Muscle of back (tissue), 11 donors: ENCODE measurements around the gene SHROOM2. TPM values are rescaled to one million over a fixed set of nuclear protein-coding genes. Genes with fewer than 3 reads are reported as not detected.
"Not testable (repeated sequence)": the region's sequence is repeated elsewhere in the genome, so short reads cannot be mapped to it uniquely, and the experiment has no call there.

Source experiments
- DNase-seq, 3 donors: peaks; one replicate each; pipeline versions ENCODE4 v3.0.0 to v3.0.0-alpha.2; 2013
- polyA plus RNA-seq, 10 donors: library from polyadenylated mRNA; unstranded; fragments of 120-200 nt; gene quantifications; one replicate each; pipeline ENCODE4 v1.2.1, GENCODE V29; 2013; ENCODE audit not compliant: insufficient read length in 10 of 10

The SHROOM2 gene
- polyA plus RNA-seq, 10 donors = 1.3 to 3.8 (median 1.7) TPM

DNA sequence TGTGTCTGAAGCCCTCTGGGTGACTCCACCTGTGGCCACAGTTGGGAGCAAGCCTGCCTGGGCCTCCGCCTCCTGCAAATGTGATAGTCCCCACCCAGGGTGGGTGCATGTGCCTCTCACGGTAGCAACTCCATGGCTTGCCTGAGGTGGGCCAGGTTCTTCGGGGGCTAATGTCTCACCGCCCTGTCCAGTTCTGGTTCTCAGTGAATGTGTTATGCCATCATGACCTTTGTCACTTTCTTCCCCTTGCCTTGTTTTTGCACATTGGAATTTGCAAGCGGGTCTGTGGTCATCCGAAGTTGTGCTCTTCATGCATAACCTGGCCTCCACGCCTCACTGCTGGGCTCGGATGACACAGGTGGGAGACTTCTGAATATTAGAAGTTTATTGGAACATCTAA is 39.7 kb downstream of the SHROOM2 start:
- DNase-seq = no peak

DNA sequence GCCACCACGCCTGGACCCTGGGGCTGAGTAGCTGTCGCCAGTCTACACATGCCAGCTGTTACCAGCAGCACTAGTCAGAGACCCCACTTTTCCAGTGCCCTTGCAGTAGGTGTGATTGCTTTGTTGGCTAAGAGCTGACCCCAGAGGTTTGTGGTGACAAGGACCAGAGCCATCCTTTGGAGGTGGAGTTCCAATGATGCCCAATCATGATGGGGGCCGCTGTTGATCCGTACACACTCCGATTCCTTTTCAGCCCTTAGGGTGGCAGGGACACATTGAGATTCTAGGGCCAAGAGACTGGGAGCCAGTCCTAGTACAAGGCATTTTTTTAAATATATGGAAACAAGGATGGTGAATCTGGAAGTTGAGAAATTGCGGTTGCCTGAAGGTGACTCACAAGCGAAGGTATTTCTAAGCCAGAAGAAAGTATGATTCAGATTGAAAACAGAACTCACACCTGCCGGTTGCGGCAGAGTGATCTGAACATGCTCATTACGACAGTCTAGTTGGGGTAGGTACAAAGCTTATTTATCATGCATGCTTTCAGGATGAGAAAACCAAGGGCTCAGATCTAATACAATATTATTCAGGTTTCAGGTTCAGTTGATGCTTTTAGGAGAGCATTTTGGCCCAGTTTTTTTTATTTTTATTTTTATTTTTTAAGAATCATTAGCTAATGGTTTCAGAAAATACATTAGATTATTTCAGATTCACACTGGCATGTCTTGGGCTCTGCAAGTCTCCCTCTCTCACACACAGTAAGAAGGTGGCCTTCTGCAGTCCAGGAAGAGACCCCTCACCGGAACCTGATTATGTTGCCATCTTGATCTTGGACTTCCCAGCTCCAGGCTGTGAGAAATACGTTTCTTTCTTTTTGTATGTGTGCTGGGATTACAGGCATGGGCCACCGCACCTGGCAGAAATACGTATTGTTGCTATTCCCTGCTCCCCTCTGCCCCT is 43.4 kb downstream of the SHROOM2 start:
- DNase-seq = no peak

DNA sequence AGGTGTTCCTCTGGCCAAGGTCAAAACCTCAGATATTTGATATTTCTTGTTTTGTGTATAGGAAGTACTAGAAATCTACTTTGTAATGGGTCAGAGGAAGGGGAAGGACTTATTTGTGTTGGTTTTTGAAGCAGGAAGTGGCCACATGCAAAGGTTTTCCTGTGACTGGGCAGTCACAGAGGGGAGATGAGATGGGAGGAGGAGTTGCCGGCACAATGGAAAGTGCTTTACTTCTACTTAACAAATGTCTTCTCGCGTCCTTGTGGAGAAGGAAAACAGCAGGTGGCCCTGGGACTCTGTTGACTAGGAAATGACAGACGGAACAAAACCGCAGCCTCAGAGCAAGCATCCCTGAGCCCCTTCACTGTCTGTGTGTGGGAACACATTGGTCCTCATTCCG is 46.6 kb downstream of the SHROOM2 start:
- DNase-seq = no peak

DNA sequence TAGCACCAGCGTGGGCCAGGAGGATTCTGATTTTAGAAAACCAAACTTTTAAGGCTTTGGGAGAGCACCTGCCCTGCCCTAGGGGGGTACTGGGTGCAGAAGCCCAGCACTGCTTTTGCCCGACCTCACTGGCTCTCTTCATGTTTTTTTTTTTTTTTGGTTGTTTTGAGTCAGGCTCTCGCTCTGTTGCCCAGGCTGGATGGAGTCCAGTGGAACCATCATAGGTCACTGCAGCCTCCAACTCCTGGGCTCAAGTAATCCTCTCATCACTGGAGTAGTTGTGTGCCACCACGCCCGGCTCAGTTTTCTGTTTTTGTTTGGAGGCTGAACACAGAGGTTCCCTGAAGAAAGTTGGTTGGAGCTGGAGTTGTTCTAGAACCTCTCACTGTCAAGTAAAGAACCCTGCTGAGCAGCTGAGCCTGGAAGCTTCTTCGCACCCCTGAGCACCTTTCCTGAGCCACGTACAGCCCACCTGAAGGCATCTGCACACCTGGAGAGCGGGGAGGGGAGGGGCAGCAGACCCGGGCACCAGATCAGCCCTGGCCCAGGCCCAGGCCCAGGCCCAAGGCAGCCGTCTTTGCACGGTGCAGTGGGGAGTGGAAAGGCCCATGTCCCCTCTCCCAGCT is 49.5 kb downstream of the SHROOM2 start:
- no peak for DNase-seq

DNA sequence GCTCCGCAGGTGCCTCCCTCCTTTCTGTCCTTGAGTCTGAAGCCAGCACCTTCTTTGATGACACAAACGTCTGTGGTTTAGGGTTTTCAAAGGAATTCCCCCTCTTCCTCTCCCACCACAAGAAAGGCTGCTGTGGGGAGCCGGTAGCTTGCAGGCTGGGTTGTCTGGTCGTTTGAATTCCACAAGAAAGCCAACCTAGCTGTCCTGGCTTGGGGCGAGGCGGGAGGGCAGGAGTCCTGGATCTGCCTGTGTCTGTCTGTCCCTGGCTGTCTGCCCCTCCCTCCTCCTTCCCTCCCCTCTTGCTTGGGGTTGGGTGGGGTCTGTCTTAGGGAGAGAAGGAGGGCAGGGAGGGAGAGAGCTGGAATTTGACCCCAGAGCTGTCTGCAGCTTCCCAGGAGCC is 56.3 kb downstream of the SHROOM2 start:
- DNase-seq = no peak

DNA sequence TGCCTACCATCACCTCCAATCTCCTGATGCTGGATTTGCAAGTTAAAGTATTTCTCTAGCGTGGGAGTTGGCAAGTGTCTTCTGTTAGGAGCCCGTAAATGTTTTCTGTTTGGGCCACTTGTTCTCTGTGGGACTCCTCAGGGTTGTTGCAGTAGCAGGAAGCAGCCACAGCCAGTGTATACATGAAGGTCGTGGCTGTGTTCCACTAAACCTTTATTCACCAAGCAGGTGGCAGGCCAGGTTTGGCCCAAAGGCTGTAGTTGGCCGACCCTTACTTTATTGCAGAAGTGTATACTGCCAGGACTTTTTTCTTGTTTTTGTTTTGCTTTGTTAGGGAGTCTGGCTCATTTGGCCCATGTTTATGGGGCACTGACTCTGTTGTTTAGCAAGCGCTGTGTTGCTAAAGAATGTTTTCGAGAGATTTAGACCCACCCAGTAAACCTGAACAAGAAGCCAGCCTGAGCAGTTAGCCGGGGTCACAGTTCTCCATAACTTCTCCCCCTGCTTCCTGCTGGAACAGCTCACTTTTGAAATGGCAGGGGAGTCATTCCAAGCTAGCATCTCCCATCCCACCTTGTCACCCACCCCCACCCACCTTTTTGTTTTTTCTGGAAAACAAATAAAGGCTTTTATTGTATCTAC is 58.8 kb downstream of the SHROOM2 start:
- no peak for DNase-seq

DNA sequence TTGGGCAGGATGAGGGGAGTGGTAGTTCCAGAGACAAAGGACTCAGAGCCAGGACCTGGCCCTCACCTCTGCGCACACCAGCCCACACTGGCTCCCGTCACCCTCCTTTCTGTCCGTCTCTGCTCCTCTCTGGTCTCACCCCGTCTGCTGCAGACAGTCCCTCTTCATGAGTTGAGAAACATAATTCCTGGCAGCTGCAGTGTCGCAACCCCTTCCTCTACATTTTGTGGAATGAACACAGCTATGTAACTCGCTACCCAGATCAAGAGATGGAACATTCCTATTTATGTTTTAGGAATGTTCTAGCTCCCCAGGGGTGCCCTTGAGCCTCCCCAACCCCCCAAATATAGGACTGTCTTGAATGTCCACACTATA is 59.3 kb downstream of the SHROOM2 start:
- peak in 1 of 3 donors; percentile 27 for DNase-seq

DNA sequence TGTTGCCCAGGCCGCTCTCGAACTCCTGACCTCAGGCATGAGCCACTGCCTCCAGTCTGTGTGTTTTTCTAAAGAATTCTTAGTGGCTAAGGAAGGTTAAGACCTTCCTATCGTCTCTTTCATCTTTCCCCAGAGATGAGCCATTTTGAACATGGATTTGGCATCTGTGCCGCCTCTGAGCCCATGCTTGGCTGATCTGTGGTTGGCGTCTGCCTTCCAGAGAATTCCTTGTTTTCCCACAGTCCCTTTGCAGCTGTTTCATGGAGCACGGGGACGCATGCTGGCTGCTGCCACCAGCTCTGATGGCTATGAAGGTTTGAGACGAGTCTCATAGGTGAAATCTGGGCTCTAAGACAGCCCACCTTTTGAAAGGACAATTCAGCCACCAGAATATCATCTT is 60.4 kb downstream of the SHROOM2 start:
- no peak for DNase-seq

DNA sequence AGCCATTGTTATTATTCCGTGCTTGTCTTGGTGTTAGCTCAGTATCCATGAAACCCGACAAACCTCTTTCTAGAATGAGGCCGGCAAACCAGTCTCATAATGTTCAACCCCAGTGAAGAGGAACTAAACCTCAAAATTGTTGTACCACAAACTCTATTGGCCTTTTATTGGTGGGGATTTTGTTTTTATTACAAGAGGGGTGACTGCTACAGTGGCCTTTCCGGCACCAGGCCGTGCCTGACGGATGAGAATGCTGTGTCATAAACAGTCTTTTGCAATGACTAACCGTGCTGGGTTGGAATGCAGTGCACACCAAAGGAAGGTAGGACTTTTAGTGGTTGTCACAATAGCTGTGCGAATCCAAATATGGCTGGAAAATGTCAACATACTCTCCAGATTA is 60.8 kb downstream of the SHROOM2 start:
- DNase-seq = no peak

DNA sequence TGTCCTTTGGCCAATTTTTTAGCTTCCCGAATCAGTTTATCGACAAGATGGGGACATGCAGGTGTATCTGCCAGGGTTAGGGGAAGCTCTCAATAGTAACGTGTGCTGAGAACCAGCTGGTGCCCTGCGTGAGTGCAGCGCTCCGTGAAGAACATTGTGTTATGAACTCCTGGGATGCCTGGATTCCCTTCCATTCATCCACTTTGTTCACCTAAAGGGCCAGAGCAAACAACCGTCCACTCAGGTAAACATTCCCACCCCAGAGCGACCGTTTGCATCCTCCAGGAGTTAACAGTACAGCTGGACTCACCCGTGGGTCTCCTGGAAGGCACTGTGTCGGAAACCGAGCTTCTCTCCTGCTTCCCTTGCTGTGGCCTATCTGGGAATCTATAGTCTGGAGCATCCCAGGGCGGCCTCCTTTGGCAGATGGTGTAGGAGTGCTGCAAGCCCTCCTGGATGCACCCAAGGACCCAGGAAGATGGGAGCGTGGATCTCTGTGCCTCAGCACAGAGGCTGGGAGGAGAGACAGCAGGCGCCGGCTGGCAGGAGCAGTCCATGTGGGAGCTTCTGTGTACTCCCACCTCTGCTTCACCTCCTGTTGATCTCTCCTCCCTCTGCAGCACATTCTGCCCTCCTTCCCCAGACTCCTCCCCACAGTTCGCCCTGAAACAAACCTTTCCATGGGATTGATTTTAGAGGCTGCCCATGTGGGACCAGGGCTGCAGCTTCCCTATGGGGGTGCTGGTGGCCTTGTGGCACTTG is 62.7 kb downstream of the SHROOM2 start:
- no peak for DNase-seq

DNA sequence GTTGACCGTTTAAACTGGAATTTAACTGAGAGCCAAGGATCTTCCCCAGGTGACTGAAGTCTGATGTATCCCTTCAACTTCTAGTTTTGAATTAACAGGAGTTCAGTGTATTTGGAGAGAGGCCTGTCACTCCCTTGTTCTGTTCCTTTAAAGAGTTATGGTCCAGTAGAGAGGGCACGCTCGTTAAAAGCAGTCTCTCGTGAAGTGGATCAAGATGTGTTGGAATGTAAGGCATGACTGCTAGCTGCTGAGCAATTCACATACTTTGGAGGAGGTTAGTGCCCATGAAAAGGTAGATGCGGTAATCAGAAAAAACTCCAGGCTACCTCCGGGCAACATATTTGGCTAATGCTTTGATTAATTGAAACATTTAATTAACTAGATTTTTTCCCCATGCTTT is 65.7 kb downstream of the SHROOM2 start:
- no peak for DNase-seq

DNA sequence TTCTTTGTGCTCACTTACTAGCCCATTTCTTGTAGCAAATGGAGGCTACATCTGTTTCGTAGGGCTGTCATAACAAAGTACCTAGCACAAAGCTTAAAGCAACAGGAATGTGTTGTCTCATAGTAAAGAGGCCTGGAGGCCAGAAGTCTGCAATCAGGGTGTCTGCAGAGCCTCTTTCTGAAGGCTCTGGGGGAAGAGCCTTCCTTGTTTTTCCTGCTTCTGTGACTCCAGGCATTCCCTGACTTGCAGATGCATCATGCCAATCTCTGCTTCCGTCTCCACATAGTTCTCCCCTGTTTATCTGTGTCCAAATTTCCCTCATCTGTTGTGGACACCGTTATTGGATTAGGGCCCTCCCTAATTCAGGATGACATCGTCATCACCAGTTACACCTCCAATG is 67.1 kb downstream of the SHROOM2 start:
- DNase-seq = no peak

DNA sequence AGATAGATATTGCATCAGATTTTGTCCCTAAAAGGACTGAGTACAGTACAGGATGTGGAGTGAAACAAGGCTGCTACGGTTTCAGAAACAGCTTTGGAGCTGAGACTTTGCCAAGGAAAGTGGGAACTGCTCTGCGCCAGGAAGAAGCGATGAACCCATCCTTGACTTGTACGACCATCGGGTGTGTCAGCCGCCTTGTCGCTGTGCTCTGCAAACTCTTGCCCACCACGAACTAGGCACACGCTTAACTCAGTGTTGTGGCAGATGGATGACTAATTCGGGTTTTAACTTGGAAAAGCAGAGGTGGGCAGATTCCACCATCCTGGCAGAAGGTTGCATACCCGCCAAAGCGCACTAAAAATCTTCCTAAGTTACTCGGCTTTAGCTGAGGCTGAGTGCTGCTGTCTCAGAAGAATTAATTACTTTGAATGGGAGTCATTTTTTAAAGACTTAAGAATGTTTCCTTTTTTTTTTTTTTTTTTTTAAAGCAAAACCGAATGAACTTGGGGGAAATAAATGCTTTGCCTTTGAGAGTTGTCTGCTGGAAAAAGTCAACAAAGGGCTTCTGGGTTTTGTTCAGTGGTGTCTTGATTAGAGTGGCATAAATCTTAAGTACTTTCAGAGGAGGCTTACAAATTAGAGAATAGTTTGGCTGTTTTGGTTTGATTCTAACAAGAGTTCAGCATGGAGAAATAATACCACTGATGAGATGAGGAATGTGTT is 69.5 kb downstream of the SHROOM2 start:
- DNase-seq = no peak

DNA sequence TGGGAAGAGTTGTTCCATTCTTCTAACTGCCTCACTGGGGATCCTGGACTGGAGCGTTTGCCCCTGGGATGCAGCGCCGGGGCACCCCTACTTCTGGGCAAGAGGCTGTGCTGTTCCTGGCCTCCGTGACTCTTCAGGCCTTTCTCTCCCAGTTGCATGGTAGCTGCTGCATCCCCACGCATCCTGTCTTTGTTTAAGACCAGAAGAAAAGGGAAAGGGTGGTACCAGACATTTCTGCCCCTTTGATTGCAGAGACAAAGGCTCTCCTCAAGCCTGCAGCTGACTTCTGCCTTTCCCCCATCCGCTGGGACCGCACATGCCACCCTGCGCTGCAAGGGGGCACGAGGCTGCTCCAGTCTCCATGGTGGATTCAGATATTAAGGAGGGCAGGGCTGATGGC is 70.4 kb downstream of the SHROOM2 start:
- no peak for DNase-seq

DNA sequence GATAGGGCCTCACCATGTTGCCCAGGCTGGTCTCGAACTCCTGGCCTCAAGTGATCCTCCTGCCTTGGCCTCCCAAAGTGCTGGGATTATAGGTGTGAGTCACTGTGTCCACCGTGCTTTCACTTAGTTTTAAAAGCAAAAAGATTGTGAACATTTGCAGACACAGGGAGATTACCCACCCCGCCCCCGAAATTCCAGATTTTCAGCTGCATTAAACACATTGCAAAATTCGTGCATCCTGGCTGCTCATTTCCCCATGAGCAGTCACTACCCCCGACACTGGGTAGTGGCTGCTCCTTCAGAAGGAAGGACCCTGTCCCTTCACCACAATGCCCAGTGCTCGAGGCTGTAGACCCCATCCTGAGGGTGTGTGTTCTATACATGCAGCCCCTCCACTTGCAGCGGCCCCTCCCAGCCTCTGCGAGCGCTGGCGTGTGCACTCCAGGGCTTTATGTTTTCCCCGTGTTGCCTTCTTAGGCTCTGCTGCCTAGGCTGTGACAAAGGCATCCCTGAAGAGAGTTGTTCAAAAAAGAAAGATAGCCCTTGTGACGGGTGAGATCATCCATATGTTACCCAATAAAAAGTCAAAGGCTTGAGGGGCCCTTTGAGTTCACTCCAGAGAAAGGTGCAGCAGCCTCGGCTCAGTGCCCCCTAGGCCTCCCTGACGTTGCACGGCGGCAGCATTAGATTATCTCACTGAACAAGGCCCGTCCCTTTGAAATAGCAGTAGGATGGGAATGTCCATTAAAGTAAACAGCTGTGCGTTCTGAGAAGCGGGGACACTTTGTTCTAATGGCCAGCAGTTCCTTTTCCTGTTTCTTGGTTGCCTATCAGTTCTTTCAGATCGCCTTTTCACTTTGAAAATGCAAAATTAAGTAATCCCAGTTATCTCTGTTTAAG is 71.6 kb downstream of the SHROOM2 start:
- DNase-seq = no peak

DNA sequence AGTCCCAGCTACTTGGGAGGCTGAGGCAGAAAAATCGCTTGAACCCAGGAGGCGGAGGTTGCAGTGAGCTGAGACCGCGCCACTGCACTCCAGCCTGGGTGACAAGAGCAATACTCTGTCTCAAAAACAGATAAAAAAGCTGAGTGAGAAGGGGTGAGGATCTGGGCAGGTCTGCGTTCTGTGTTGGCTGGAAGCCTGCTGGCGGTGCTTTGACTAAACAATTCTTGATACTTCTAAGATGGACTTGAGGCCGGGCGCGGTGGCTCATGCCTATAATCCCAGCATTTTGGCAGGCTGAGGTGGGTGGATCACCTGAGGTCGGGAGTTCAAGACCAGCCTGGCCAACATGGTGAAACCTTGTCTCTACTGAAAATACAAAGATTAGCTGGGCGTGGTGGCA is 72.5 kb downstream of the SHROOM2 start:
- not testable (repeated sequence) for DNase-seq

DNA sequence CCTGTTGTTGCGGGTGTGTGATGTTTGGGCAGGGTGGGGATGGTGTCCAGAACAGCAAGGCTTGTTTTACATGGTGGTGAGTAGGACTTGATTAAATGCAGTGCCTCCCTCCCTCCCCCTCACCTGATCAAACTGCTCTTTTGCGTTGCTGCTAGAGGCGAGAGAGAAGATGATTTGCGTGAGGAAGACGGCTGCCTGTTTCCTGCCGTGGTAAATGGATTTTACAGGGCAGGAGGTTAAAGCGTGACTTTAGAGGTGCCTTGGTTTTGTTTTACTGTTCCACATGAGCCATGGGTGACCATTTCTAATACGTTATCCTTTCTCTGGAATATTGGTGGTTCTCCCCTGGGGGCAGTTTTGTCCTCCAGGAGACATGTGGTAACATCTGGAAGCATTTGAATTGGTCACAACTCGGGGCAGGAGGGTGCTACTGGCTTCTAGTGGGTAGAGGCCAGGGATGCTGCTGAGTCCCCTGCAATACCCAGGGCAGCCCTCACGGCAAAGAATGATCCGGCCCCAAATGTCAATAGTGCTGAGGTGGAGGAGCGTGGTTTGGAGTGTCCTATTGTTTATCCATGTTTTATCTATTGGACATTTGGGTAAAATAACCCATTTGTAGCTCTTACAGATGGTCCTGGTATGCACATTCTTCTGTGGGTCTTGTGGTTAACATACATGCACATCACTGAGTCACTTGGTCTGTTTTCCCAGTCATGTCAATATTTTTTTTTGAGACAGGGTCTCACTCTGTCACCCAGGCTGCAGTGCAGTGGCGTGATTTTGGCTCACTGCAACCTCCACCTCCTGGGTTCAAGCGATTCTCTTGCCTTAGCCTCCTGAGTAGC is 73.7 kb downstream of the SHROOM2 start:
- no peak for DNase-seq

DNA sequence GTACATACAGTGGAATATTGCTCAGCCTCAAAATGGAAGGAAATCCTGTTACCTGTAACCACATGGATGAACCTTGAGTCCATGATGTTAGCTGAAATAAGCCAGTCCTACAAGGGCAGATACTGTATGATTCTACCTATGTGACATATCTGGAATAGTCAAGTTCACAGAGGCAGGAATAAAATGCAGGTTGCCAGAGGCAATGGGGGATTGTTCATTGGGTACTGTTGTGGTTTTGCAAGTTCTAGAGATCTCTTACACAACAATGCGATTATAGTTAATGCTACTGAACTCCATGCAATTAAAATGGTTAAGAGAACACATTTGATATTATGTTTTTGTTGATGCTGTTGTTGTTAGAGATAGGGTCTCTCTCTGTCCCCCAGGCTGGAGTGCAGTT is 74.6 kb downstream of the SHROOM2 start:
- DNase-seq = no peak

DNA sequence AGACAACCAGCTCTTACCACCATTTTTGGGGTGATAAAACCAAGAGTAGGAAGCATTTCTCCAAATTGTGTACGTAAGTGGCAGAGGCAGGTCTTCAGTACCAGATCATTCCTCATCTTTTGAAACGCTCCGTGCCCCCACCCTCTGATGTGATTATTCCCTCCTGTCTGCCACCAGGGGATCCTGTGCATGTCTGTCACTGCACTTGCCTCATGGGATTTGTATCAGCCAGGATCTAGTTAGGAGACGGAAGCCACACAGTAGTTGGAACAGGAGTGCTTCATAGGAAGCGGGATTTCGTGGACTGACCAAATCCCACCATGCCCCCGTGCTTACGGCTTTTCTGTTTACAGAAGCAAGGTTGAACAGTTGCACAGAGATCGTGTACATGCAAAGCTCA is 75.5 kb downstream of the SHROOM2 start:
- no peak for DNase-seq
